ENCODE measurements around the gene REC8. TPM values are rescaled to one million over a fixed set of nuclear protein-coding genes. Genes with fewer than 3 reads are reported as not detected.

REC8 gene
- total and polyA plus RNA-seq, 2 of the 13 experiments (the other 11 are each of a cell fraction or from before 2014, with no cell fraction given), result 3.4 to 14.7 TPM

- peak; percentile 34; the same call in 1 of the 2 replicates for TF ChIP-seq ZNF276 (CRISPR knock-in tag; IDR thresholded peaks at IDR 0.05; ENCODE audit: low read depth)
- TF ChIP-seq NR1H2 (CRISPR knock-in tag; IDR thresholded peaks at IDR 0.05; ENCODE audit: borderline replicate concordance, low read depth), result no peak; the same call in 1 of the 2 replicates
- peak; percentile 49; the same call in 1 of the 2 replicates for TF ChIP-seq SOX5 (CRISPR knock-in tag; IDR thresholded peaks at IDR 0.05; ENCODE audit: borderline replicate concordance)
- no peak for TF ChIP-seq SRY (CRISPR knock-in tag; IDR thresholded peaks at IDR 0.05)
- TF ChIP-seq MAFG (CRISPR knock-in tag; IDR thresholded peaks at IDR 0.05), result no peak
- peak; percentile 40; the same call in 1 of the 2 replicates for TF ChIP-seq JUN (CRISPR knock-in tag; IDR thresholded peaks at IDR 0.05)
- TF ChIP-seq NFIC (IDR thresholded peaks at IDR 0.05; ENCODE audit: low read length), result no peak
- TF ChIP-seq PHF21A (CRISPR knock-in tag; IDR thresholded peaks at IDR 0.05), result no peak
- TF ChIP-seq ZNF879 (CRISPR knock-in tag; IDR thresholded peaks at IDR 0.05), result no peak; the same call in 1 of the 2 replicates
- TF ChIP-seq TFDP2 (CRISPR knock-in tag; IDR thresholded peaks at IDR 0.05), result peak; percentile 90
- peak; percentile 86 for TF ChIP-seq TAF1 (CRISPR knock-in tag; IDR thresholded peaks at IDR 0.05)
- TF ChIP-seq SRSF9 (IDR thresholded peaks at IDR 0.05; ENCODE audit: borderline replicate concordance, insufficient read depth, low read depth, low read length, poor library complexity, severe bottlenecking), result no peak
- TF ChIP-seq ZNF367 (CRISPR knock-in tag; IDR thresholded peaks at IDR 0.05; ENCODE audit: borderline replicate concordance), result peak; percentile 68; the same call in 1 of the 2 replicates
- TF ChIP-seq RARA (CRISPR knock-in tag; IDR thresholded peaks at IDR 0.05), result peak; percentile 53
- TF ChIP-seq MEIS2 (CRISPR knock-in tag; IDR thresholded peaks at IDR 0.05), result 0 out of 2 replicates have a peak, but pooled peaks have one; percentile 20
- no peak for TF ChIP-seq RCOR2 (CRISPR knock-in tag; IDR thresholded peaks at IDR 0.05)
- no peak for TF ChIP-seq ZNF33A (CRISPR knock-in tag; IDR thresholded peaks at IDR 0.05; ENCODE audit: borderline replicate concordance)
- TF ChIP-seq TP53 (CRISPR knock-in tag; conservative IDR thresholded peaks at IDR 0.05), result no peak
- no peak; the same call in 1 of the 2 replicates for TF ChIP-seq ZHX2 (IDR thresholded peaks at IDR 0.05; ENCODE audit: low read depth)
- 0 out of 2 replicates have a peak, but pooled peaks have one; percentile 89 for TF ChIP-seq ZHX2 (CRISPR knock-in tag; IDR thresholded peaks at IDR 0.05; ENCODE audit: borderline replicate concordance)
- TF ChIP-seq CBFB (CRISPR knock-in tag; IDR thresholded peaks at IDR 0.05), result peak; percentile 77; the same call in 1 of the 2 replicates
Measured at GRCh38 chr14:24135834-24136683, 35.8 kb upstream of the REC8 start, which contains the start of gene PSME1 (continued).

All from HepG2 (cell line).